ENCODE results near the gene ADGRB2.

Gene ADGRB2

GRCh38 chr1:31745946-31746670 lies 18.0 kb downstream of the ADGRB2 start:
- DNase-seq, result no peak

- DNase-seq, result peak; percentile 68
Measured at GRCh38 chr1:31745096-31745945, 18.8 kb downstream of the ADGRB2 start.

GRCh38 chr1:31744165-31744888 lies 19.8 kb downstream of the ADGRB2 start:
- DNase-seq, result no peak

GRCh38 chr1:31742462-31743212 lies 21.5 kb downstream of the ADGRB2 start:
- no peak for DNase-seq

GRCh38 chr1:31739346-31739745 lies 24.8 kb downstream of the ADGRB2 start:
- DNase-seq, result peak; percentile 73

GRCh38 chr1:31736675-31737074 lies 27.5 kb downstream of the ADGRB2 start:
- peak; percentile 25 for DNase-seq

- DNase-seq, result no peak
Measured at GRCh38 chr1:31735571-31735970, 28.6 kb downstream of the ADGRB2 start.

- no peak for DNase-seq
Measured at GRCh38 chr1:31734582-31735107, 29.5 kb downstream of the ADGRB2 start.

- DNase-seq, result no peak
Measured at GRCh38 chr1:31733389-31734219, 30.5 kb downstream of the ADGRB2 start.

- DNase-seq, result no peak
Measured at GRCh38 chr1:31732751-31733289, 31.3 kb downstream of the ADGRB2 start.

- DNase-seq, result no peak
Measured at GRCh38 chr1:31732343-31732742, 31.8 kb downstream of the ADGRB2 start.

GRCh38 chr1:31731049-31731565 lies 33.0 kb downstream of the ADGRB2 start:
- DNase-seq, result no peak

GRCh38 chr1:31730336-31731048 lies 33.6 kb downstream of the ADGRB2 start:
- no peak for DNase-seq

GRCh38 chr1:31727849-31728248 lies 36.3 kb downstream of the ADGRB2 start:
- no peak for DNase-seq

GRCh38 chr1:31727195-31727594 lies 36.9 kb downstream of the ADGRB2 start:
- no peak for DNase-seq

- DNase-seq, result no peak
Measured at GRCh38 chr1:31726715-31727114, 37.4 kb downstream of the ADGRB2 start.

GRCh38 chr1:31725777-31726535 lies 38.2 kb downstream of the ADGRB2 start:
- DNase-seq, result no peak

GRCh38 chr1:31725134-31725533 lies 39.0 kb downstream of the ADGRB2 start:
- DNase-seq, result no peak

GRCh38 chr1:31723828-31724359 lies 40.2 kb downstream of the ADGRB2 start:
- DNase-seq, result peak; percentile 63

Data from stimulated activated CD4-positive, alpha-beta T cell treated with anti-CD3 and anti-CD28 coated beads, Interleukin-15, amount 100 ng/mL, for 24 hours (primary cell).